Right lobe of liver (tissue), 4 donors: ENCODE results near the gene MYADM.

Experiments
- POLR2A ChIP-seq: fragments of 450-650 bp; IDR thresholded peaks from one replicate; pipeline ENCODE4 v1.6.1; 2017; ENCODE audit warnings: antibody characterized with exemption, mild to moderate bottlenecking
- TF ChIP-seq, protein P1 (sequence below), 4 donors: fragments of 200-600 bp in 3 of 4; fragments of 450-650 bp in 1 of 4; IDR thresholded peaks; one replicate each; pipeline versions ENCODE4 v1.5.1 to v1.8.0; 2016 to 2022; ENCODE audit warnings: antibody characterized with exemption in 4 of 4, mild to moderate bottlenecking in 2 of 4
- donor health status: DM: no; HTN: no; CAD: no.
- donor health status: DM: no; HTN: no; CAD: no.
- donor health status: DM: no; HTN: yes; CAD: no.

DNA sequence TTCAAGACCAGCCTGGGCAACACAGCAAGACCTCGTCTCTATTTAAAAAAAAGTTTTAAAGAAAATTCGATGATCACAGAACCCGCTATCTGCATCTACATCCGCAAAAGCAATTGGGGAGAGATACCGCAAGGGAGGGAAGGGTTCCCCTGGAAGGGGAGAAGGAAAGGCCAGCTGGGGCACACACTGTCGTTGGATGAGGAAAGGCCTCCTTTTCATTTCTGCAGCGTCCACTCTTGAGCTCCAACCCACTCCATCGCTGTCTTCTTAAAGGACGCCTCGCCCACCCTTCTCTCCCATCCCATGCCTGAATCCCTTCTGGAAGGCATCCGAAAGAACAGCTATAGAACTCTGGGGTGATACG lies 11.1 kb downstream of the MYADM start:
- TF ChIP-seq, protein P1, sequence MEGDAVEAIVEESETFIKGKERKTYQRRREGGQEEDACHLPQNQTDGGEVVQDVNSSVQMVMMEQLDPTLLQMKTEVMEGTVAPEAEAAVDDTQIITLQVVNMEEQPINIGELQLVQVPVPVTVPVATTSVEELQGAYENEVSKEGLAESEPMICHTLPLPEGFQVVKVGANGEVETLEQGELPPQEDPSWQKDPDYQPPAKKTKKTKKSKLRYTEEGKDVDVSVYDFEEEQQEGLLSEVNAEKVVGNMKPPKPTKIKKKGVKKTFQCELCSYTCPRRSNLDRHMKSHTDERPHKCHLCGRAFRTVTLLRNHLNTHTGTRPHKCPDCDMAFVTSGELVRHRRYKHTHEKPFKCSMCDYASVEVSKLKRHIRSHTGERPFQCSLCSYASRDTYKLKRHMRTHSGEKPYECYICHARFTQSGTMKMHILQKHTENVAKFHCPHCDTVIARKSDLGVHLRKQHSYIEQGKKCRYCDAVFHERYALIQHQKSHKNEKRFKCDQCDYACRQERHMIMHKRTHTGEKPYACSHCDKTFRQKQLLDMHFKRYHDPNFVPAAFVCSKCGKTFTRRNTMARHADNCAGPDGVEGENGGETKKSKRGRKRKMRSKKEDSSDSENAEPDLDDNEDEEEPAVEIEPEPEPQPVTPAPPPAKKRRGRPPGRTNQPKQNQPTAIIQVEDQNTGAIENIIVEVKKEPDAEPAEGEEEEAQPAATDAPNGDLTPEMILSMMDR (IDR thresholded peaks at IDR 0.05) = no peak
- TF ChIP-seq POLR2A = no peak
